GM13976 (cell line): Measurements from ENCODE around the gene POLA2.

Experiments used
- DNase-seq: peaks from one replicate; pipeline ENCODE4 v3.0.0; 2012; ENCODE audit warnings: low spot score
- CTCF ChIP-seq: IDR thresholded peaks from 2 replicates; pipeline ENCODE4 v1.5.1; 2012; ENCODE audit warnings: borderline replicate concordance, mild to moderate bottlenecking; ENCODE audit not compliant: insufficient read depth; ENCODE audit errors: extremely low read depth, missing control alignments, control extremely low read depth
- in situ Hi-C: fragments of 300-500 bp; cut with MboI; formaldehyde crosslinking; loops from one replicate; pipeline ENCODE4 v1.12.0; 2022; ENCODE audit warnings: low sequenced_read_pairs, mixed read lengths, inconsistent platforms; ENCODE audit not compliant: unreplicated experiment

Gene POLA2

DNA sequence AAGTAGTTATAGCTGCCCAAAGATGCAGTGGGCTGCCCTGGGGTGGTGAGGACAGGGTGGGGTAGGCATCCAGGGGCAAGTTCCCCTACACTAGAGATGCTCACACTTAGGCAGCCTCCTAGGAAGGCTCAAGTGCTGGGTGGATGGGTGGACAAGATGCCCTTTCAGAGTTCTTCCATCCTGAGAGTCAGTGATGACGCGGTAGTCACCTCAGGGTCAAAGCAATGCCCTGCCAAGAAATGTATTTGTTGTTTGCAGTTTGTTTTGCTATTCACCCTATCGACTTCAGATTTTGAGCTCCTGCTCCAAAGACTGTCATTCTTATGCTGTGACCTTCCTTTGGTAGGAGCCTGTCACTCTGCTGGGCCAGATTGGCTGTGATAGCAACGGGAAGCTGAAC lies 18.9 kb downstream of the POLA2 start:
- TF ChIP-seq CTCF: no peak
- in situ Hi-C loops: no loop called here
- DNase-seq: no peak

GRCh38 chr11:65286686-65287085 lies 24.9 kb downstream of the POLA2 start:
- no peak for DNase-seq
- no peak for TF ChIP-seq CTCF
- in situ Hi-C loops: no loop called here

GRCh38 chr11:65287601-65288000 lies 25.8 kb downstream of the POLA2 start:
- in situ Hi-C loops: no loop called here
- no peak for TF ChIP-seq CTCF
- no peak for DNase-seq

DNA sequence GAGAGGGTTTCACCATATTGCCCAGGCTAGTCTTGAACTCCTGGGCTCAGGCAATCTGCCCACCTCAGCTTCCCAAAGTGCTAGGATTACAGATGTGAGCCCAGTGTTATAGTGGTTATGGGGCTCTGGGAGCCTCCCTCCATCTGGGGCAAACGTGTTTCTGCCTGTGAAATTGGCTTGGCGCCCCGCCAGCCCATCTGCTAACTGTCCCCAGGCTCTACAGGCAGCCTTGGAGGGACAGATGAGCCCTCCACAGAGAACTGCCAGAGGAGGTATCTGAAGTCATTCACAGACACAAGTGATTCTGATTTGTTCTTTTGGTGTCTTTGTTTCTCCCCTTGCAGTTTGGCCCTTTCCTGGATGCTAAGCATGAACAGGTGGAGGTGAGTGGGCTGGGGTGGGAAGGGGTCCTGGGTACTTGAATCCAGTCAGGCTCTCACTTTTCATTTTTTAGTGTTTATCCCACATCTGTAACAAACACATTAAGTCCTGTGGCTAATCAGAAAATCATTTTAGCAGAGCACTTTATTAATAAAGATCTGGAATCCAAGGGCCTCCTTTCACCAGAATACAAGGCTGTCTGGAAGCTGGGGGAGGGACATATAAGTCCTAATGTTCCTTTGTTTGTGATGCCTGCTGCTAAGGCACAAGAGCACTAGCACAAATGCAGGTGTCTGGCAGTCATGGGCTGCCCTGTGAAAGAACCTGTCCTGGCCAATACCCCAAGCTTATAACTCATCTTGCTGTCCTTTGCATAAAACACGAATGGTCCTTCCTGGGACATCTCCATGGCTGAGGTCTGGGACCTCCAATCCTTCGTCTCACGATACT lies 27.2 kb downstream of the POLA2 start:
- in situ Hi-C loops: no loop called here
- TF ChIP-seq CTCF: no peak
- no peak for DNase-seq

- peak; percentile 64 for DNase-seq
- TF ChIP-seq CTCF: no peak
- in situ Hi-C loops: no loop called here
These were observed 28.8 kb downstream of the POLA2 start for GRCh38 chr11:65290448-65291165.

DNA sequence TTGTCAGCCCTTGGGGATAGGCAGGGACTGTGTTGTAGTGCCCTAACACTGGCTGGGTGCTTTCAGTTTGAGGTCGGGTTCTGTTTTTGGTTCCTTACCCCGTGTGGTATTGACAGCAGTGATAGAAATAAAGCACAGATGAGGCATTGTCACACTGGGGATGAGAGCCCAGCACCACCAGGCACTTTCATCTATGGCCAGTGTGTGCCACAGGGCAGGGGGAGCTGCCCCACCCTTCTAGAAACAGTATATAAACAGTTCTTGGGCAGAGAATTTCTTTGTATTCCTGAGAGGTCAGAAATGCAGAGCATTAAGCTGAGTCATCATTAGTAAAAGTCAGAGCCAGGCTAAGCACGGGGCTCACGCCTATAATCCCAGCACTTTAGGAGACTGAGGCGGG lies 29.9 kb downstream of the POLA2 start:
- no peak for DNase-seq
- in situ Hi-C loops: no loop called here
- TF ChIP-seq CTCF: no peak

DNA sequence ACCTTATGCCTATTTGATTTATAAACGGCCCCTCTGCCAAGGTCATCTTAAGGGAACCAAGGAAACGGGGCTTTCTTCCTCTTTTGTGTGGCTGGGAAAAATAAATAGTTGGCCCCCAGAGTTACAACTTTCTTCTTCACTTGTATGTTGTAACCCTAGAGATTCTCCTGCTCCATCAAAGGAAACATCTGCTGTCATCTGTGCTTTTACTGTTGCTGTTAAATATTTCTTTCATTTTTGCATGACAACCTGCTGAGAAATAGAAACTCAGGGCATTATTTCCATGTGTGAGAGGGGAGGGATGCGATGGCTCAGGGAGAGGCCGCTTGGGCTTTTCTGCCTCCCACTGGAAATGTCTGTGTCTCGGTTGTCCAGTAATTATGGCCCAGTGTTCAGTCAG lies 31.1 kb downstream of the POLA2 start:
- TF ChIP-seq CTCF: no peak
- DNase-seq: no peak
- in situ Hi-C loops: no loop called here
